Measurements from ENCODE around the gene BMP8A.
"Not testable (repeated sequence)": the region's sequence is repeated elsewhere in the genome, so short reads cannot be mapped to it uniquely, and the experiment has no call there.

The BMP8A gene

GRCh38 chr1:39452540-39452939 lies 38.9 kb upstream of the BMP8A start:
- TF ChIP-seq ZFX (IDR thresholded peaks at IDR 0.05; ENCODE audit: borderline replicate concordance) (no peak), CTCF (IDR thresholded peaks at IDR 0.05) (no peak)
- H3K27ac ChIP-seq = no peak overlapping the region

DNA sequence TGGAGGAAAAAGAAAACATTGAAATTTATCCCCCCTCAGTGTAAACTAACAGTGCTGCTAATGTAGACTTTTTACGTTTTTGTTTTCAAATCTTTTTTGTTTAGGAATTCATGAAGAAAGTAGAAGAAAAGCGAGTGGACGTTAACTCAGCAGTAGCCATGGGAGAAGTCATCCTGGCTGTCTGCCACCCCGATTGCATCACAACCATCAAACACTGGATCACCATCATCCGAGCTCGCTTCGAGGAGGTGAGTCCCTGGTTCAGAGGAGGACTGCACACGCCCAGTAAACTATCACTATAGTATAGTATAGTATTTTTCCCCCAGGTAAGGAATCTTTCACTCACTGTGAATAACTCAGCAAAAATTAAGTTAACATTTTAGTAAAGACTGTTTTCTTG lies 37.8 kb upstream of the BMP8A start:
- TF ChIP-seq CTCF (IDR thresholded peaks at IDR 0.05) (no peak), ZFX (IDR thresholded peaks at IDR 0.05; ENCODE audit: borderline replicate concordance) (no peak)
- no peak overlapping the region for H3K27ac ChIP-seq

DNA sequence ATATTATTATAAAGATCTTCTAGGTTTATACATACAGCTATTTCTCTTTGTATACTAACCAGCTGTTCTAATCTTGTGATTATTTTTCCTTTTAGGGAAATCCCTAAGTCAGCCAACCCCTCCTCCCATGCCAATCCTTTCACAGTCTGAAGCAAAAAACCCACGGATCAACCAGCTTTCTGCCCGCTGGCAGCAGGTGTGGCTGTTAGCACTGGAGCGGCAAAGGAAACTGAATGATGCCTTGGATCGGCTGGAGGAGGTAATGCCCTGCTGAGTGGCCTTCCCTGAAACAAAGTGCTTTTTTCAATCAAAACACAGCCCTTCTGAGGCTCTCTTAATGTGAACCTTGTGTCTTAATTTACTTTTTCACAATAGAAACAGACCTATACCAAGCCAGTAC lies 32.4 kb upstream of the BMP8A start:
- TF ChIP-seq CTCF (IDR thresholded peaks at IDR 0.05) = no peak
- H3K27ac ChIP-seq = no peak overlapping the region

DNA sequence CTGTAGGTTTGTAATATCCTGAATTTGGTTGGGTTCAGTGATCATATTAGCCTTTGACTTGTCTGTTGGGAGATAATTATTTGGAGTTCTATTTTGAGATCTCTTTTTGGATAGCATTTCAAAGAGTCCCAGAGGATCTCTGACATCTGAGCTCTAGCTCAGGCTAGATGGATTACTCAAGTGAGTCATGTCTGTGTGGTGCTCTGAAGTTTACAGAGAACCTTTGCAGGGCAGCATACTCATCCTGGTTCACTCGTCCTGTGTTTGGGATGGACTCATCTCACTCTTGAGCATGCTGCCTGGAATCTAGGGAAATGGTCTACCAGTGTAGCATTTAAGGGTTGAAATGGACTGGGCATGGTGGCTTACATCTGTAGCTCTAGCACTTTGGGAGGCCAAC lies 29.4 kb upstream of the BMP8A start:
- TF ChIP-seq CTCF (IDR thresholded peaks at IDR 0.05) (no peak), ZFX (IDR thresholded peaks at IDR 0.05; ENCODE audit: borderline replicate concordance) (no peak)
- H3K27ac ChIP-seq = no peak overlapping the region

DNA sequence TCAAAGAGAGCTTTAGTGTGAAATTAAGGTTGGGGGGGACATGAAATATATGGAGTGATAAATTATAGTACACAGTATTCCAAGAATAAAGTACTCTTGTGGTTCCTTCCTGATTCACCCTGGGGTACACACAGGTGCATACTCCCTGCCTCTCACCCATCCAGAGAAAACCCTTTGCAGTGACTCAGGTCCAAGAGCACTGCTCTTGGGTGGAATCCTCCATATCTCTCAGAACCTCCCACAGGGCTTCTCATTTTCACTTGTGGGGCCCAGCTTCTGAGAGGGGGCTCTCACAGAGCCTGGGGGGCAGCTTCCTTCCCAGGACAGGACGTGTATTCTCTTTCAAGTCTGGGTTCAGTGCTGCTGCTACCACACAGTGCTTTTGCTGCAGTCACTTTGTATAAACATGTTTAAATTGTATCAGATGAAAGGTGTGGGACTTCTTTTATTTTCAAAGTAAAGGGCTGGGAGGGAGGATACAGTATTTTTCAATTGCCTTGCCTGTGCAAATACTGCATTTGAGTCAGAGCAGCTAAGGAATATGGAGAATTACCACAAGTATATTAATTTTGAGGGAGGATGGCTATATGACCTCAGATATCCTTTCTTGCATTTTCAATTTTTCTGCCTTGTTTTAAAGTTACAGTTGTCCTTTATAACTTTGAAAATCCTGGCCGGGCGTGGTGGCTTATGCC lies 24.9 kb upstream of the BMP8A start:
- TF ChIP-seq CTCF (IDR thresholded peaks at IDR 0.05) = no peak
- TF ChIP-seq ZFX (IDR thresholded peaks at IDR 0.05; ENCODE audit: borderline replicate concordance) = no peak
- no peak overlapping the region for H3K27ac ChIP-seq

DNA sequence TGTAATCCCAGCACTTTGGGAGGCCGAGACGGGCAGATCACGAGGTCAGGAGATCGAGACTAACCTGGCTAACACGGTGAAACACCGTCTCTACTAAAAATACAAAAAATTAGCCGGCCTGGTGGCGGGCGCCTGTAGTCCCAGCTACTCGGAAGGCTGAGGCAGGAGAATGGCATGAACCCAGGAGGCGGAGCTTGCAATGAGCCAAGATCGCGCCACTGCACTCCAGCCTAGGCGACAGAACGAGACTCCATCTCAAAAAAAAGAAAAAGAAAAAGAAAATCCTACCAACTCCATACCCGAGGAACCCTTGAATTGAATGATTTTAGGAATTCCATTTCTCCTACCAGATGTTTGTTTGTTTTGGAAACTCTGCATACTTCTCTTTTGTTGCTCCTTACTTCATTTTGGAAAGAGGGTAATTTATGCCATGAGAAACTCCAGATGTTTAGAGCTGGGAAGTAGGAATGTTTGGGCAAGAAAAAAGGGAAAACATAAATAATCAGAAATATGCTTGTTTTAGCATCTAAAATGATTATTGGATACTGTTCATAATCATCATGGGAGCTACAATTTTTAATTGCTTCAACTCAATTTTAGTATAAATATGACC lies 24.2 kb upstream of the BMP8A start:
- not testable (repeated sequence) for H3K27ac ChIP-seq

DNA sequence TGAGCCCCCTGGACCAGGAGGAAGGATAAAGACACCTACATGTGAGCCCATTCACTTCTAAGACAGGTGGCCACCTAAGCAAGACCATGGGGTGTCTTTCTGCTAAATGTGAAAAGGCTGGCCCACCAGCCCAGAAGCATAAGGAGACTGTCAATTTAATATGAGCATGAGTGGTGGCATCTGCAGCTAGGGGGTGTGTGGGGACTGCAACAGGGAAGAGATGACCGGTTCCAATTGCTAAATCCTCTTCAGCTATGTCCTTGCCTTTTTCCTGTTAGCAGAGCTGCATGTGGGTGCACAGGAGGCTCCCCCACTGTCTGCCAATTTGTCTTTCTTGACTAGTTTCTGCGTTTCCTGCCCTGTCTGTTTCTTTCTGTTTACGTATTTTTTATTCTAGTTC lies 22.3 kb upstream of the BMP8A start:
- no peak overlapping the region for H3K27ac ChIP-seq
- TF ChIP-seq CTCF (IDR thresholded peaks at IDR 0.05) = no peak
- TF ChIP-seq ZFX (IDR thresholded peaks at IDR 0.05; ENCODE audit: borderline replicate concordance) = no peak

- TF ChIP-seq ZFX (IDR thresholded peaks at IDR 0.05; ENCODE audit: borderline replicate concordance) (no peak), CTCF (IDR thresholded peaks at IDR 0.05) (no peak)
- H3K27ac ChIP-seq = no peak overlapping the region
Measured at GRCh38 chr1:39470040-39470439, 21.4 kb upstream of the BMP8A start.

All from 22Rv1 (cell line).